Endodermal cell (in vitro differentiated cells): ENCODE data around the gene STX8. TPM values are rescaled to one million over a fixed set of nuclear protein-coding genes. Genes with fewer than 3 reads are reported as not detected.

Experiments
- DNase-seq: peaks from one replicate; pipeline ENCODE4 v3.0.0-alpha.2; 2017
- H3K27ac ChIP-seq: 2 replicates; pipeline ENCODE4 v1.5.1; 2013; ENCODE audit warnings: mild to moderate bottlenecking, low read depth, low read length, moderate library complexity
- H3K27me3 ChIP-seq: 2 replicates; pipeline ENCODE4 v1.6.1; 2013; ENCODE audit warnings: mild to moderate bottlenecking, low read length, moderate library complexity; ENCODE audit not compliant: insufficient read depth, control insufficient read depth, poor library complexity, severe bottlenecking
- H3K36me3 ChIP-seq: 2 replicates; pipeline ENCODE4 v1.7.0; 2013; ENCODE audit warnings: mild to moderate bottlenecking, low read length, moderate library complexity; ENCODE audit not compliant: control insufficient read depth, insufficient read depth
- H3K4me1 ChIP-seq: one replicate; pipeline ENCODE4 v1.7.0; 2013; ENCODE audit warnings: low read length; ENCODE audit not compliant: control insufficient read depth, insufficient read depth
- H3K4me3 ChIP-seq: 2 replicates; pipeline ENCODE4 v1.5.1; 2013; ENCODE audit warnings: mild to moderate bottlenecking, low read length, moderate library complexity
- H3K9ac ChIP-seq: 2 replicates; pipeline ENCODE4 v1.6.1; 2013; ENCODE audit warnings: mild to moderate bottlenecking, low read length, moderate library complexity; ENCODE audit not compliant: poor library complexity, severe bottlenecking; ENCODE audit errors: extremely low read depth
- H3K9me3 ChIP-seq: 2 replicates; pipeline ENCODE4 v1.6.1; 2013; ENCODE audit warnings: mild to moderate bottlenecking, low read length, moderate library complexity; ENCODE audit not compliant: control insufficient read depth
- H3K27ac Mint-ChIP-seq: 2 replicates; pipeline ENCODE4 v1.8.0; 2020; ENCODE audit warnings: mixed read lengths
- H3K27me3 Mint-ChIP-seq: 2 replicates; pipeline ENCODE4 v1.8.0; 2021; ENCODE audit warnings: mild to moderate bottlenecking, mixed read lengths; ENCODE audit not compliant: insufficient read depth
- H3K36me3 Mint-ChIP-seq: 2 replicates; pipeline ENCODE4 v1.8.0; 2020; ENCODE audit warnings: low read depth, mixed read lengths
- H3K4me1 Mint-ChIP-seq: 2 replicates; pipeline ENCODE4 v1.8.0; 2020; ENCODE audit warnings: mixed read lengths
- H3K4me3 Mint-ChIP-seq: 2 replicates; pipeline ENCODE4 v1.8.0; 2020; ENCODE audit warnings: mild to moderate bottlenecking, moderate library complexity, mixed read lengths
- H3K9me3 Mint-ChIP-seq: 2 replicates; pipeline ENCODE4 v1.8.0; 2020; ENCODE audit warnings: mild to moderate bottlenecking, mixed read lengths
- CTCF ChIP-seq: fragments of 200-600 bp; sonication (generic); conservative IDR thresholded peaks from 2 replicates; pipeline ENCODE4 v1.5.0; 2021; ENCODE audit warnings: antibody characterized with exemption, mild to moderate bottlenecking
- WGBS, 2 experiments: methylation state at CpG; one replicate each; pipeline versions ENCODE4 v1.1.5 to v1.1.7; 2013; ENCODE audit warnings: missing lambda C conversion rate in 2 of 2, mixed read lengths in 1 of 2; ENCODE audit not compliant: insufficient coverage in 1 of 2, insufficient read length in 1 of 2; 5-methylcytosine and 5-hydroxymethylcytosine counted together
- total RNA-seq, 2 donors: library from RNA; stranded (reverse); fragmentation: NEBNext Ultra II Directional in 1 of 2; extraction: Animal tissue kit (Norgen Biotek cat#: 25700) in 1 of 2; gene quantifications; 2 replicates in 1 of 2; 3 replicates in 1 of 2; pipeline ENCODE4 v1.2.1, GENCODE V29; 2021

Gene STX8
- total RNA-seq, 2 donors from 2014 or later: 82.5 to 98.2 TPM

- peak overlapping the region; percentile 85 for H3K27ac Mint-ChIP-seq
- Histone ChIP-seq H3K4me1 (peaks cover 12% of the 10 kb centered on the region), H3K27me3 (no peaks in the 10 kb centered on the region), H3K36me3 (peaks cover 8% of the 10 kb centered on the region), H3K27ac (no peak overlapping the region), H3K4me3 (no peak overlapping the region), H3K9ac (no peak overlapping the region), H3K9me3 (no peaks in the 10 kb centered on the region)
- H3K27me3 Mint-ChIP-seq: peaks cover 3% of the 10 kb centered on the region
- 90 to 91% methylated on average over 7 to 10 of the region's 10 CpGs for WGBS, 2 experiments
- peaks cover 9% of the 10 kb centered on the region for H3K36me3 Mint-ChIP-seq
- no peak overlapping the region for H3K4me3 Mint-ChIP-seq
- no peaks in the 10 kb centered on the region for H3K9me3 Mint-ChIP-seq
- H3K4me1 Mint-ChIP-seq: peaks cover 33% of the 10 kb centered on the region
- no peak for TF ChIP-seq CTCF
- DNase-seq: no peak
Measured at GRCh38 chr17:9241371-9241712, 334.3 kb downstream of the STX8 start.

DNA sequence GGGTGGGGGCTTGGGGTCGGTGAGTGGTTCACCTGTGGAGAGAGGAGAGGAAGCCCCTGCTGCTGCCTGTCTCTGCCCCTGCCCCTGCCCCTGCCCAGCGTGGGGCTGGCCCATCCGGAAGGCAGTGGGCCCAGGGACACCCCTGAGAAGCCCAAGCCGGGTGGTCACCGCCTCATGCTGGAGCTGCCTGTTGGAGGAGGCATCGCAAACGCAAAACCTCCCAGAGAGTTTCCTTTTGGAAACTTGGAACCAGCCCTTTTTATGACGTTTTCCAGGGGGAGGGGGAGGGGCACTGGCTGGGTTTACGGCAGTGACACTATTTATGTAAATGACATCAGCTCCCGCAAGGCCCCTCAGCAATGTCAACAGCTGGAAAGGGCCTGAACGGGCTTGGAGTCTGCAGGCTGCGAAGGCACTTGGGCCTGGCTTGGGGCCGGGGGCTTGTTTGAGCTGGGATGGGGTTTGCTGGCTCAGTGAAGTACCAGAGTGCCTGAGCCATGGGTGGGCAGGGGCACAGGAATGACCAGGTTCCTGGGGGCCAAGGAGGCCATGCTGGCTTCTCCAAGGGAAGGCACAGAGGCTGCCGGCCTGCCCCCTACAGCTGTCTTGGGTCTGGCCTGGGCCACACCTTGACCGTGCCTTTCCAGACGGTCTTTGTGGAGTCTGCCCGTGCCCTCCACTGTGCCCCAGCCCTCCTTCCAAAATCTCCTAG, 334.8 kb downstream of the STX8 start:
- DNase-seq: peak; percentile 95
- Mint-ChIP-seq H3K4me1 (peaks cover 30% of the 10 kb centered on the region), H3K36me3 (peaks cover 9% of the 10 kb centered on the region), H3K4me3 (peak overlapping the region; percentile 53), H3K27me3 (peaks cover 3% of the 10 kb centered on the region), H3K27ac (peak overlapping the region; percentile 85), H3K9me3 (no peaks in the 10 kb centered on the region)
- no peaks in the 10 kb centered on the region for H3K9me3 ChIP-seq
- peaks cover 12% of the 10 kb centered on the region for H3K4me1 ChIP-seq
- peaks cover 8% of the 10 kb centered on the region for H3K36me3 ChIP-seq
- H3K4me3 ChIP-seq: no peak overlapping the region
- no peak overlapping the region for H3K27ac ChIP-seq
- no peaks in the 10 kb centered on the region for H3K27me3 ChIP-seq
- TF ChIP-seq CTCF: no peak
- WGBS, 2 experiments: 51 to 67% methylated on average over 4 to 17 of the region's 17 CpGs
- H3K9ac ChIP-seq: peak overlapping the region; percentile 15

GRCh38 chr17:9239793-9240658, 335.6 kb downstream of the STX8 start:
- H3K27ac Mint-ChIP-seq: peak overlapping the region; percentile 90
- Histone ChIP-seq H3K9me3 (no peaks in the 10 kb centered on the region), H3K4me1 (peaks cover 12% of the 10 kb centered on the region), H3K36me3 (peaks cover 8% of the 10 kb centered on the region), H3K27ac (no peak overlapping the region), H3K9ac (peak overlapping the region; percentile 15), H3K4me3 (peak overlapping the region; percentile 45), H3K27me3 (no peaks in the 10 kb centered on the region)
- TF ChIP-seq CTCF: no peak
- H3K4me3 Mint-ChIP-seq: peak overlapping the region; percentile 53
- peaks cover 9% of the 10 kb centered on the region for H3K36me3 Mint-ChIP-seq
- H3K27me3 Mint-ChIP-seq: peaks cover 3% of the 10 kb centered on the region
- no peaks in the 10 kb centered on the region for H3K9me3 Mint-ChIP-seq
- H3K4me1 Mint-ChIP-seq: peaks cover 29% of the 10 kb centered on the region
- peak; percentile 93 for DNase-seq
- 10 to 16% methylated on average over 7 to 73 of the region's 84 CpGs for WGBS, 2 experiments
